ENCODE results near the gene TBL3. TPM values are rescaled to one million over a fixed set of nuclear protein-coding genes. Genes with fewer than 3 reads are reported as not detected.

TBL3 gene
- total RNA-seq, 1 experiment from 2014 or later, result 42.4 TPM

DNA sequence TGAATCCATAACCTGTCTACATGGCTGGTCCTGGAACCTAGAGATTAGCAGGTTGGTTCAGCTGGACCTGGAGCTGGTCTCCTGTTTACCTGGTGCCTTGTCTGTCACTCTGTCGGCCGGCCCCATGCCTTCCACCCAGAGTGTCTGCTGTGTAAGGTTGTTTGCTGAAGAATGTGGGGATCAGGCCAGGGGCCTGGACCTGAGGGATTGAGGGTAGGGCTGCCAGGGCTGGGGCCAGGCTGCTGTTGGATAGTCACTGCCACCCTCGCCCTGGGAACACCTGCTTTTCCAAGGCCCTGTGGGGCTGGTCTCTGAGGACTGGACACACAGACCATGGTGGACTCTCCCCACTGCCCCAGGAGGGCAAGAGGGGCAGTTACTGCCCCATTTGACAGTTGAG is 56.3 kb downstream of the TBL3 start:
- no peaks in the 10 kb centered on the region for H3K27me3 ChIP-seq (ENCODE audit: control insufficient read depth, insufficient read depth, low read length)
- no peaks in the 10 kb centered on the region for H3K9me3 ChIP-seq (ENCODE audit: control insufficient read depth, insufficient read depth, low read depth, low read length)
- BruUV-seq (replicated peaks), result no TSS peak
- no peaks in the 10 kb centered on the region for H3K36me3 ChIP-seq (ENCODE audit: control insufficient read depth, insufficient read depth, low read length)
- CTCF ChIA-PET, result no interaction called here
- intact Hi-C loops (cut with micrococcal nuclease; ENCODE audit: unreplicated experiment) (loop anchor here (10.0 kb wide), 1 partner anchor 117 kb away; the partner anchor contains the start of gene RAB26), in situ Hi-C loops (cut with HindIII; ENCODE audit: low pct_unique_long_range_greater_than_20kb, low sequenced_read_pairs) (no loop called here)
- POLR2A ChIA-PET, result no interaction called here
- TF ChIP-seq, protein P1, sequence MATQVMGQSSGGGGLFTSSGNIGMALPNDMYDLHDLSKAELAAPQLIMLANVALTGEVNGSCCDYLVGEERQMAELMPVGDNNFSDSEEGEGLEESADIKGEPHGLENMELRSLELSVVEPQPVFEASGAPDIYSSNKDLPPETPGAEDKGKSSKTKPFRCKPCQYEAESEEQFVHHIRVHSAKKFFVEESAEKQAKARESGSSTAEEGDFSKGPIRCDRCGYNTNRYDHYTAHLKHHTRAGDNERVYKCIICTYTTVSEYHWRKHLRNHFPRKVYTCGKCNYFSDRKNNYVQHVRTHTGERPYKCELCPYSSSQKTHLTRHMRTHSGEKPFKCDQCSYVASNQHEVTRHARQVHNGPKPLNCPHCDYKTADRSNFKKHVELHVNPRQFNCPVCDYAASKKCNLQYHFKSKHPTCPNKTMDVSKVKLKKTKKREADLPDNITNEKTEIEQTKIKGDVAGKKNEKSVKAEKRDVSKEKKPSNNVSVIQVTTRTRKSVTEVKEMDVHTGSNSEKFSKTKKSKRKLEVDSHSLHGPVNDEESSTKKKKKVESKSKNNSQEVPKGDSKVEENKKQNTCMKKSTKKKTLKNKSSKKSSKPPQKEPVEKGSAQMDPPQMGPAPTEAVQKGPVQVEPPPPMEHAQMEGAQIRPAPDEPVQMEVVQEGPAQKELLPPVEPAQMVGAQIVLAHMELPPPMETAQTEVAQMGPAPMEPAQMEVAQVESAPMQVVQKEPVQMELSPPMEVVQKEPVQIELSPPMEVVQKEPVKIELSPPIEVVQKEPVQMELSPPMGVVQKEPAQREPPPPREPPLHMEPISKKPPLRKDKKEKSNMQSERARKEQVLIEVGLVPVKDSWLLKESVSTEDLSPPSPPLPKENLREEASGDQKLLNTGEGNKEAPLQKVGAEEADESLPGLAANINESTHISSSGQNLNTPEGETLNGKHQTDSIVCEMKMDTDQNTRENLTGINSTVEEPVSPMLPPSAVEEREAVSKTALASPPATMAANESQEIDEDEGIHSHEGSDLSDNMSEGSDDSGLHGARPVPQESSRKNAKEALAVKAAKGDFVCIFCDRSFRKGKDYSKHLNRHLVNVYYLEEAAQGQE (IDR thresholded peaks at IDR 0.05; ENCODE audit: insufficient read depth in 1 of 2, low read depth in 2 of 2, low read length in 1 of 2), result no peak
- TF ChIP-seq SIN3A (IDR thresholded peaks at IDR 0.05; ENCODE audit: borderline replicate concordance, insufficient read depth, low read depth, low read length), result no peak
- TF ChIP-seq POLR2AphosphoS5 (IDR thresholded peaks at IDR 0.05; ENCODE audit: low read depth, low read length), result no peak
- no peak for TF ChIP-seq TCF7L2 (IDR thresholded peaks at IDR 0.05; ENCODE audit: low read depth, low read length)
- TF ChIP-seq, protein P2, sequence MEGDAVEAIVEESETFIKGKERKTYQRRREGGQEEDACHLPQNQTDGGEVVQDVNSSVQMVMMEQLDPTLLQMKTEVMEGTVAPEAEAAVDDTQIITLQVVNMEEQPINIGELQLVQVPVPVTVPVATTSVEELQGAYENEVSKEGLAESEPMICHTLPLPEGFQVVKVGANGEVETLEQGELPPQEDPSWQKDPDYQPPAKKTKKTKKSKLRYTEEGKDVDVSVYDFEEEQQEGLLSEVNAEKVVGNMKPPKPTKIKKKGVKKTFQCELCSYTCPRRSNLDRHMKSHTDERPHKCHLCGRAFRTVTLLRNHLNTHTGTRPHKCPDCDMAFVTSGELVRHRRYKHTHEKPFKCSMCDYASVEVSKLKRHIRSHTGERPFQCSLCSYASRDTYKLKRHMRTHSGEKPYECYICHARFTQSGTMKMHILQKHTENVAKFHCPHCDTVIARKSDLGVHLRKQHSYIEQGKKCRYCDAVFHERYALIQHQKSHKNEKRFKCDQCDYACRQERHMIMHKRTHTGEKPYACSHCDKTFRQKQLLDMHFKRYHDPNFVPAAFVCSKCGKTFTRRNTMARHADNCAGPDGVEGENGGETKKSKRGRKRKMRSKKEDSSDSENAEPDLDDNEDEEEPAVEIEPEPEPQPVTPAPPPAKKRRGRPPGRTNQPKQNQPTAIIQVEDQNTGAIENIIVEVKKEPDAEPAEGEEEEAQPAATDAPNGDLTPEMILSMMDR (IDR thresholded peaks at IDR 0.05), result no peak
- H3K4me3 ChIP-seq (ENCODE audit: low read depth in 2 of 2, low read length in 2 of 2), result peak overlapping the region; percentile 54 to 59
- peaks cover 70% of the 10 kb centered on the region for H3K4me1 ChIP-seq (ENCODE audit: control insufficient read depth, insufficient read depth, low read length)
- DNase-seq (ENCODE audit: low read depth, low spot score) (no peak), ATAC-seq (no peak)
- H3K27ac ChIP-seq (ENCODE audit: low read length), result peak overlapping the region; percentile 76

DNA sequence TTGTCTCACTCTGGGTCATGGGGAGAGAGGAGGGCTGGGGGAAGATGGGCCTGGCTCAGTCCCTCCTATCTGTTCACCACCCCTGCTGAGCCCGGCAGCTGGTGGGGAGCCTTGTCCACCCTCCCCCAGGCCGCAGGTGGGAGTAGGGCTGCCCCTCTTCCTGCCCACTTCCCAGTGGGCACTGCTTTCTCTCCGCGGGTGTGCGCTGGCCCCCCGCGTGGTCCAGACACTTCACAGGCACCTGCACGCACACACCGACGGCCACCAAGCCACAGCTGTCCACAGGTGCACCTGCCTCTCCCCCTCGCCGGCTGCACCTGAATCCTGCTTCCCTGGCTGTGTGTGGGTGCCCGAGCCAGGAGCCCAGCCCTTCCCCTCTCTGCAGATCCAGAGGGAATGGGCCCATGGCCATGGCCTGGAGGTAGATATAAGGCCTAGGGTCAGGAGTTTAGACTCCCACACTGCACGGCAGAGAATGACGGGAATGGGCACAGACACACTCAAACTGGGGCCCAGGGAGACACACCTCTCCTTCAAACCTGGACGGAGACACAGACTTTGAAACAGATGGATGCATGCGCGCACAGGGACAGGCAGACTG is 56.9 kb downstream of the TBL3 start:
- H3K36me3 ChIP-seq (ENCODE audit: control insufficient read depth, insufficient read depth, low read length), result no peaks in the 10 kb centered on the region
- no peaks in the 10 kb centered on the region for H3K27me3 ChIP-seq (ENCODE audit: control insufficient read depth, insufficient read depth, low read length)
- CTCF ChIA-PET, result no interaction called here
- H3K4me1 ChIP-seq (ENCODE audit: control insufficient read depth, insufficient read depth, low read length), result peaks cover 72% of the 10 kb centered on the region
- POLR2A ChIA-PET, result no interaction called here
- ATAC-seq (no peak), DNase-seq (ENCODE audit: low read depth, low spot score) (no peak)
- no TSS peak for BruUV-seq (replicated peaks)
- TF ChIP-seq, protein P1 (IDR thresholded peaks at IDR 0.05; ENCODE audit: insufficient read depth in 1 of 2, low read depth in 2 of 2, low read length in 1 of 2), result no peak
- TF ChIP-seq TCF7L2 (IDR thresholded peaks at IDR 0.05; ENCODE audit: low read depth, low read length), result no peak
- TF ChIP-seq SIN3A (IDR thresholded peaks at IDR 0.05; ENCODE audit: borderline replicate concordance, insufficient read depth, low read depth, low read length), result no peak
- TF ChIP-seq, protein P2 (IDR thresholded peaks at IDR 0.05), result no peak
- no peak for TF ChIP-seq POLR2AphosphoS5 (IDR thresholded peaks at IDR 0.05; ENCODE audit: low read depth, low read length)
- in situ Hi-C loops (cut with HindIII; ENCODE audit: low pct_unique_long_range_greater_than_20kb, low sequenced_read_pairs), result no loop called here
- peak overlapping the region; percentile 76 for H3K27ac ChIP-seq (ENCODE audit: low read length)
- H3K4me3 ChIP-seq (ENCODE audit: low read depth in 2 of 2, low read length in 2 of 2), result peak overlapping the region; percentile 54 to 59
- intact Hi-C loops (cut with micrococcal nuclease; ENCODE audit: unreplicated experiment), result loop anchor here (10.0 kb wide), 1 partner anchor 116 kb away; the partner anchor contains the start of gene RAB26
- no peaks in the 10 kb centered on the region for H3K9me3 ChIP-seq (ENCODE audit: control insufficient read depth, insufficient read depth, low read depth, low read length)
